ENCODE measurements around the gene CNPY2.
"Not testable (repeated sequence)": the region's sequence is repeated elsewhere in the genome, so short reads cannot be mapped to it uniquely, and the experiment has no call there.

The CNPY2 gene

GRCh38 chr12:56333679-56334489 is 18.1 kb upstream of the CNPY2 start, which contains the start of gene PAN2:
PAN2 (minus strand) TSS chr12:56334000; CDS start chr12:56333094, 906 bp downstream.
- peak; percentile 98 for DNase-seq

- DNase-seq, result no peak
Observed at GRCh38 chr12:56333197-56333678, 17.4 kb upstream of the CNPY2 start.

GRCh38 chr12:56332512-56333196 is 16.9 kb upstream of the CNPY2 start:
- no peak for DNase-seq

GRCh38 chr12:56330936-56331490 is 15.2 kb upstream of the CNPY2 start:
- no peak for DNase-seq

- DNase-seq, result no peak
Observed at GRCh38 chr12:56326533-56326932, 10.7 kb upstream of the CNPY2 start.

- no peak for DNase-seq
Observed at GRCh38 chr12:56326126-56326525, 10.3 kb upstream of the CNPY2 start.

- DNase-seq, result no peak
Observed at GRCh38 chr12:56324206-56324605, 8.4 kb upstream of the CNPY2 start.

- not testable (repeated sequence) for DNase-seq
Observed at GRCh38 chr12:56321610-56322009, 5.8 kb upstream of the CNPY2 start.

GRCh38 chr12:56321027-56321426 is 5.2 kb upstream of the CNPY2 start:
- no peak for DNase-seq

- DNase-seq, result no peak
Observed at GRCh38 chr12:56317675-56318074, 1.9 kb upstream of the CNPY2 start.

- no peak for DNase-seq
Observed at GRCh38 chr12:56315249-56315621, 553 bp downstream of the CNPY2 start.

- DNase-seq, result no peak
Observed at GRCh38 chr12:56311003-56311402, 4.8 kb downstream of the CNPY2 start.

GRCh38 chr12:56308714-56309113 is 7.1 kb downstream of the CNPY2 start:
- no peak for DNase-seq

- no peak for DNase-seq
Observed at GRCh38 chr12:56307221-56307965, 8.4 kb downstream of the CNPY2 start.

- DNase-seq, result no peak
Observed at GRCh38 chr12:56304872-56305590, 10.8 kb downstream of the CNPY2 start.

GRCh38 chr12:56304276-56304675 is 11.5 kb downstream of the CNPY2 start:
- DNase-seq, result no peak

GRCh38 chr12:56300644-56301464 is 14.9 kb downstream of the CNPY2 start:
- DNase-seq, result no peak

- peak; percentile 99 for DNase-seq
Observed at GRCh38 chr12:56299853-56300643, 15.7 kb downstream of the CNPY2 start, which contains the start of gene CS. CS (minus strand) TSS chr12:56300330; CDS start chr12:56300201, 129 bp downstream.

- DNase-seq, result no peak
Observed at GRCh38 chr12:56299308-56299852, 16.4 kb downstream of the CNPY2 start.

- DNase-seq, result no peak
Observed at GRCh38 chr12:56298828-56299227, 17.0 kb downstream of the CNPY2 start.
